DMS114 treated with DMSO at 0.1 percent for 48 hours (cell line): ENCODE results near the gene ADAM8.
A peak's percentile ranks its signal among the peaks of the same experiment; 100 is the strongest.
"Not testable (repeated sequence)": the region's sequence is repeated elsewhere in the genome, so short reads cannot be mapped to it uniquely, and the experiment has no call there.

Experiments
- DNase-seq: peaks from one replicate; lab custom pipeline; 2025; ENCODE audit not compliant: unreplicated experiment; lab: John Stamatoyannopoulos, UW

ADAM8 gene

DNA sequence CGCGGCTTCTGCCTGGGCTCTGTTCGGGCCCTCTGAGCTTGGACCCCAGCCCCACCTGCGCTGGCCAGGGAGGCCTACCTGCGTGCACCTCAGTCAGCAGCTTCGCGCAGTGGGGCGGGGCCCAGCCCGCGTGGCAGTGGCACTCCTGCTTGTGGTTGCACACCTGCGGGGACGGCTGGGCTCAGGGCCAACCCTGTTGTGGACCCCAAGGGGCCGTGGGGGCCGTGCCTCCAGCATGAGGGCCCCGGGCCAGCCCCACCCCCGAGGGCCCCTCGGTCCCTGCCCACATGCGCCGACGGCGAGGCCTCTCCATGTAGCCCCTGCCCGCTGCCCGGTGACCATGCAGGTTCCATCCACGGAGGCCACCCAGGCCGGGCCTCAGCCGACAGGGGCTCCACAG, 7.3 kb downstream of the ADAM8 start:
- no peak for DNase-seq

GRCh38 chr10:133268532-133268931, 8.1 kb downstream of the ADAM8 start:
- no peak for DNase-seq

- no peak for DNase-seq
Observed at GRCh38 chr10:133267829-133268228, 8.8 kb downstream of the ADAM8 start.

DNA sequence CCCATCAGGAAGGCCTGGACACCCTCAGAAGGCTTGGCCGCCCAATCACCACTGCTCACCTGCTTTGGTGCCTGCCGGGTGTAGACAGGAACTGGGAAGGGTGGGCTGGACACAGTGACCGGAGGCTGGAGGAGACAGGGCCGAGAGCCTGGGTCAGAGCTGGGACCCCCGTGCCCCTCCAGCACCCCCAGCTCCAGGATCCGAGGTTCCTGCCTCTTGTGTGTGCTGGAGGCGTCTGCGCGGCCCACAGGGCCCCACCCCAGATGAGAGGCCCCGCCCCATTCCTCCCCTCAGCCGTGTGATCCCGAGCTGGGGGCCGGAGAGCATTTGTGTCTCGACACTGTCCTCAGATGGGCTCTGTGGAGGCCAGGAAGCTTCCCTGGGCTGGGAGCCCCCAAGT, 9.4 kb downstream of the ADAM8 start:
- DNase-seq = no peak

DNA sequence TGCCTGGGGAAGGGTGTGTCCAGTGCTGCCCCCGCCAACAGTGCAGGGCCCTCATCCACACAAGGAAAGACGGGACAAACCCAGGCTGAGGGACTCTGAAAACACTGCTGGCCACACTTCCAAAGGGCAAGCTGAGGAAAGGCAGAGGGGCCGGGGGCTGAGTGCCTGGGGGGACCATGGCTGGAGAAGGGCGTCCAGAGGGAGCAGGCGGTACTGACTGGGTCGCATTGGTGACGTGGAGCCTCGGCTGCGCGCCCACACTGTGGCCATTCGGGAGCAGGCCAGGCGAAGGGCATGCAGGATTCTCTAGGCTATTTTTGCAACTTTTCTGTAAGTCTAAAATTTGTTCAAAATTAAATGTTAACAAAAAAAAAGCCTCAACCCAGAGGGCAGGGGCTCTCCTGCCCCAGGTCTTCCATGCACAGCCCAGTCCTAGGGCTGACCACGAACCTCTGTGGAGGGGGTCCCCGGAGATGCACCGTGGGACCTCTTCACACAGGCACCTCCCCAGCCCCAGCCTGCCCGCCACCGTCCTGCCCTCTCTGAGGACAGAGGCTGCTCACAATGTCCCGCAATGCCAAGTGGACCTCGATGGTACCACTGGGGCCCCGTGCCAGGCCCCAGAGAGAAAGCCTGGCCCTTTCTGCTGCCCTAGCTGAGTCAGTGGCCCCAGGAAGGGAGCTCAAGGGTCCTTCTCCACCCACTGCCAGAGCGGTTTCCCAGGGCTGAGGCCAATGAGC, 10.4 kb downstream of the ADAM8 start:
- DNase-seq = no peak

DNA sequence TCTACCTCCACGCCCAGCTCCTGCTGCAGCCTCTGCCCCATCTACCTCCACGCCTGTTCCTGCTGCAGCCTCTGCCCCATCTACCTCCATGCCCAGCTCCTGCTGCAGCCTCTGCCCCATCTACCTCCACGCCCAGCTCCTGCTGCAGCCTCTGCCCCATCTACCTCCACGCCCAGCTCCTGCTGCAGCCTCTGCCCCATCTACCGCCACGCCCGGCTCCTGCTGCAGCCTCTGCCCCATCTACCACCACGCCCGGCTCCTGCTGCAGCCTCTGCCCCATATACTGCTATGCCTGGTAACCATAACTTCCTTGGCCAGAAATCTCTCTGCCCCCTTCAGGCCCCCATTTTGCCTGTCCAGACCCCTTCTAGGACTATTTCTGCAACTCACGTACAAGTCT, 11.6 kb downstream of the ADAM8 start:
- DNase-seq = not testable (repeated sequence)

DNA sequence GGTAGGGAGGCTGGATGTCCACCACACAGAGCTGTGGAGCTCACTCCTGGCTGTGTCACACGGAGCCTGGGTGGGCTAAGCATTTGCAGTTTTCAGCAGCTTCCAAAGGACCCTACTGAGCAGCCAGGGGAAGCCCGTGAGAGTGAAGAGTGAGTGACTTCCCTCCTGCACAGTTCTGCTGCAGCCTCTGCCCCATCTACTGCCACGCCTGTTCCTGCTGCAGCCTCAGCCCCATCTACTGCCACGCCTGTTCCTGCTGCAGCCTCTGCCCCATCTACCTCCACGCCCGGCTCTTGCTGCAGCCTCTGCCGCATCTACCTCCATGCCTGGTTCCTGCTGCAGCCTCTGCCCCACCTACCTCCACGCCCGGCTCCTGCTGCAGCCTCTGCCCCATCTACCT, 12.2 kb downstream of the ADAM8 start:
- no peak for DNase-seq

GRCh38 chr10:133263674-133264073, 13.0 kb downstream of the ADAM8 start:
- DNase-seq = no peak

DNA sequence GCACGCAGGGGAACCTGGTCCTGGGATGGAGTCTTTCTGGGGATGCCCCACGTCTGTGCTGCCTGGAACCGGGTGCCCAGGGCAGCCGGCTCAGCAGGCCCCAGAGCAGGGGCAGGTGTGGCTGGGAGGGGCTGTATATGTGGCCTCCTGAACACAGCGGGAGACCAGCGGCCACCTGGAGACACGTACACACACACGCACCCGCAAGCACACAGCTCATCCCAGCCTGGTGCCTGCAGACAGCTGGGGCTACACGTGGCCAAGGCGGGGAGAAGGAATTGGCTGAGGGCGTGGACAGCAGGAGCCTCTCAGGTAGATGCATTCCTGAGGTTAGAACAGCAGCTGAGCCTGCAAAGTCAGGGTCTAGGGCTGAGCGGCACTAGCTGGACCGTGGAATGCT, 14.0 kb downstream of the ADAM8 start:
- DNase-seq = no peak

DNA sequence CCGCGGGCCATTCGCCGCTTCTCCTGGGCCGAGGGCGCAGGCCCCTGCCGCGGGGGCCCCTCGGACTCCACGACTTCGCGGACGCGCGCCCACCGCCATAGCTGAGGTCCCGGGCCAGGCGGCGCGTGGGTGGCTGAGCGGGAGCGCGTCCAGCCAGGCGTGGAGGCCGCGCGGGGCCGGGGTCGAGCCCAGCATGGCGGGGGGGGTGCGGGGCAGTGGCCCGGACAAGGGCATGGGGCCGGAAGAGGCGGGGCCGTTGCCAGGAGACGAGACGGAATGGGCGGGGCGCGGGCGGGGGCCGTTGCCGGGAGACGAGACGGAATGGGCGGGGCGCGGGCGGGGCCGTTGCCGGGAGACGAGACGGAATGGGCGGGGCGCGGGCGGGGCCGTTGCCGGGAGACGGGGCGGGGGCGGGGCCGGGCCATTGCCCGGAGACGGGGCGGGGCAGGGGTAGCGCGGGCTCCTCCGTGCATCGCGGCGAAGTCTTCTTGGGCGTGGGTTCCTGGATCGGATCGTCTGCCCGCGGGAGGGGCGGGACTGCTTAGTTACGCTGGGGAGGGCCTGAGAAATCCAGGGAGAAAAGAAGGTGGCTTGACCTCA, 14.8 kb downstream of the ADAM8 start:
- peak; percentile 34 for DNase-seq

DNA sequence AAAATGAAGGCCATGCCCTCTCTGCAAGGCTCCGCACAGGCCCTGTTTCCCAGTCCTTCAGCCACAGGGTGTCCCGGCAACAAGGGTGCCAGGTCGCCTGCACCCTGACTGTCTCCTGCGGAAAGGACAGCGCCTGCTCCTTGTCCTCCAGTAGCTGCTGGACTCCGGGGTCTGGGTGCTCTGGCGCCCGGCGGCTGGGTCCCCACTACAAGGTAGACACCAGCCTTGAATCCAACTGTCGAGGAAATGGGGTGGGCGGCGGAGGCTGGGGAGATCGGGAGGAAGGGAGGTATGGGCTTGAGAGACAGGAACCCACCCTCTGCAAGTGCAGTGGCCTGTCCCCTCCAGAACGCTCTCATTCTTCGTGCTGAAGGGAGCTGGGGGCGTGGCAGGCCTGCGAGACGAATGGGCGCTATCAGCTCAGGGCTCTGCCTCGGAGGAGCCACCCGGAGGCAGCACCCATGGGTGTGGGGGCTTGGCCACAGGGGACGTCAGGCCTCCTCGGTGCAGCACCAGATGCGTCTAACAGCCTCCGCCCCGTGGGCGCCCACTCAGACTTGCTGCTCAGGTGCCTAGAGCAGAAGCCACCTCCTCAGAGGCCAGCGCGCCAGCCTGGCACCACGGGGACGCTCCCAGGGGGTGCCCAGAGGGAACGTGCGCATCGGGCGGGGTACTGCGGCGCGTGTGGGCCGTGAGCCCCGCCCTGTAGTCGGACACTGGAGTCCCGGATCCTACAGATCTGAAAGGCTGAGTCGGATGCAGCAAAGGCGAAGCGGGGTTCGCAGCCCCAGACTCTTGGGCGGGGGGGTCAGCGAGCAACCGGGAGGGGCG, 15.6 kb downstream of the ADAM8 start:
- DNase-seq = no peak

DNA sequence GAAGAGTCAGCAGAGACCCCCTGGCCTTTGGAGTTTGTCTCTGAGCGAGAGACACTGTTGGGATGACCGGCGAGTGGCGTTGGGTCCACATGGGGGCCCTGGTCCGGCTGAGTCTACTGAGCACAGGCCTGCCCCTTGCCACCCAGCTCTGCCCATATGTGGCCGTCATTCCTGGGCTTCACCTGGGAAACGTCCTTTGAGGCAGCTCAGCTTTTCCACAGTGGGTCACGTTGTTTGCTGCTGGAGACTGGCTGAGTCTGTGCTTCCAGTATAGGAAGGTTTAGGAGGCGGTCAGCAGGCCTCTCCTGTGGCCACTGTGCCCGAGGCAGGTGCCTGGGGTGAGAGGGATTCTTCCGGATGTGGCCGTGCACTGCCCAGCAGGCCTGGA, 17.1 kb downstream of the ADAM8 start:
- no peak for DNase-seq

GRCh38 chr10:133258818-133259601, 17.7 kb downstream of the ADAM8 start:
- no peak for DNase-seq

DNA sequence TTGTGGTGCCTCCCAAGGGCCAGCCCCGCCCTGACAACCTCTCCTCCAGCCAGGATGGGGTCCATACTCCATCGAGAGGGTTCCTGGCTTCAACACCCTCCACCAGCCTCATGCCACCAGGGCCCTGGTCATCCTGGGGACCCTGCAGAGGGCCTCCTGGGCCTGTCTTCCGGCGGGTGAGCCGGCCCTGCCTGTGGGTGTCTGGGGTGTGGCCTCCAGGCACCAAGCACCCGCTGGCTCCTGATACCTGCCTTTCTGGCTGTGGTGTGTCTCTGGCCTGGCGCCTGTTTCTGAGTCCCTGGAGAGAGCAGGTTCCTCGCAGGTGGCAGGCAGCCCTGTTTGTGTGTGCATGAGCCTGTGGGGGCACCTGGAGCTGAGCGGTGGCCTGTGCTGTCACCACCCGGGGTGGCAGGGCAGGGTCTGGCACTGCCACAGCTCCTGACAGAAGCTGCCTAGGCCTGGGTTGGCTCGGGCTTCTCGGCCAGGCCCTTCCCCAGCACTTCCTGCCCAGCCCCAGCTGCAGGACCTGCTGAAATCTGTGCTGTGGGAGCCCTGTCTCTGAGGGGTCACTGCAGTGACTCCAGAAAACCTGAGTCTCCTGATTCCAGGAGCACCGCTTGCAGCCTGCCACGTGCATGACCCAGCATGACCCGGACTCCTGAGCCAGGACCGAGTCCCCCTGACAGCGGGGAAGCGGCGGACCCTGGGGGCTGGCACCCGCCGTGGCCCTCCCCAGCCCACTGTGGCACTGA, 18.4 kb downstream of the ADAM8 start:
- no peak for DNase-seq

GRCh38 chr10:133257489-133258065, 19.1 kb downstream of the ADAM8 start:
- peak; percentile 71 for DNase-seq

DNA sequence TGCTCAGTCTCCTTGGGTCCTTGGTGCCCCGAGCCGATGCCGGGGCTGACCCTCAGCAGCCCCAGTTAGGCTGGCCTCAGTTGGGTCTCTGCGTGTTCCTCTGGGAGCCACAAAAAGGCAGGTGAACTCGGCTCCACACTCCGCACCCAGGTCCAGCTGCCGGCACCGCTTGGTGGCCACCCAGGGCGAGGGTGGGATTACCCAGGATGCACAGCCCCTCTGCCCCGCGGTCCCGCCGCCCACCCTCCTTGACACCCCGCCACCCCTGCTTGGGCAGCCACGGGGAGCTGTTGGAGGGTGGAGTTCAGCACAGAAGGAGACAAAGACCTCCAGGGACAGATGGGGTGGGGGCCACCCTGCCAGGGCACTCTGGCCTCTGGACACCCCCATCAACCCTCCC, 21.3 kb downstream of the ADAM8 start:
- DNase-seq = no peak

DNA sequence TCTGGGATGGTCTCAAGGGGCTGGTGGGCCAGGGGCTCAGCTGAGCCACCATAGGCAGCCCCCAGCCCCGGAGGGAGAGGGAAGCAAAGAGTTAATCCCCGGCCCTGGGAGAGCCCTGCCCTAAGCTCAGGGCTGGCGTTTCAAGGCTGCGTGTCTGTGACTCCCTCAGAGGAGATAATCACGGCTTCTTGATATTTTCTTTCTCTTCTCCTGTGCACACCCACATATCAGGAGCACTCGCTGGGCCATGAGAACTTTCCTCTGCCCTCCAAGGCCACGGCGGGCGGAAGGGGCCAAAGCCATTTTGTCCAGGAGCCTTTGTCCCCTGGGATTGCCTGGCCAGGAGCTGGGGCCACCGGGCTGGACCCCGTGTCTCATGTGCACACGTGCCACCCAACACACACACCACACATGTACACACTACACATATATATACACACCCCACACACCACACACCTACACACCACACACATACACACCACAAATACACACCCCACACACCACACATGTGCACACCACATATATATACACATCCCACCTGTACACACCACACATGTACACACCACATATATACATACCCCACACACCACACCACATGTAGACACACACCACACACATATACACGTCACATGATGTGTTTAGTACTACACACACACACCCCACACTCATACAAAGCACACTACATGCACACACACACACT, 22.1 kb downstream of the ADAM8 start:
- no peak for DNase-seq

DNA sequence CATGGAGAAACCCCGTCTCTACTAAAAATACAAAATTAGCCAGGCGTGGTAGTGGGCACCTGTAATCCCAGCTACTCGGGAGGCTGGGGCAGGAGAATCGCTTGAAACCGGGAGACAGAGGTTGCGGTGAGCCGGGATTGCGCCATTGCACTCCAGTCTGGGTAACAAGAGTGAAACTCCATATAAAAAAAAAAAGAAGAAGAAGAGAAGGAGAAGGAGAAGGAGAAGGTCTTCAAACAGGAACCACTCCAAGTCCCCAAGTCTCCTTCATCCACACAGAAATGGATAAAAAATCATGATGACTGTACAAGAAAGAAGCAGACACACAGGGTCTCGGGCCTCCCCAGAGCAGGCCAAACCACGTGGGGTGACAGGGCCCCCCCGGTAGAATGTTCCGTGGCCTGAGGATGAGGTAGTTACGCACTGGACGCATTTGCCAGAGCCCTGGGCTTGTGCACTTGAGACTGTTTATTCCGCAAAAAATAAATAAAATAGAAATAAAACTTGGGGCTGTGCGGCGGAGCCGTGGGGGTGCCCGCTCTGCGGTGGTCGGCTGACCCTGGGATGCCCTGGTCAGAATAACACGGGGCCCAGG, 23.2 kb downstream of the ADAM8 start:
- DNase-seq = no peak

DNA sequence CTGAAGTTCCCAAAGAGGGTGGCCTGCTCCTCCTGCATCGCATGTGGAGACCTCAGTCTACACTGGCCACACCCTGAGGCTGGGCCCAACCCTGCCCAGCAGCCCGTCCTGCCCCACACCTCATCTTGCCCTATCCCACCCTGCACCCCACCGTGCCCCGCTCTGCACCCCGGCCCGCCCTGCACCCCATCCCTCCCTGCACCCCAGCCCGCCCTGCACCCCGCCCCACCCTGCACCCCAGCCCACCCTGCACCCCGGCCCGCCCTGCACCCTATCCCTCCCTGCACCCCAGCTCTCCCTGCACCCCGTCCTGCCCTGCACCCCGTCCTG, 24.5 kb downstream of the ADAM8 start:
- DNase-seq = no peak
